ENCODE data around the gene LRRC46. TPM values are rescaled to one million over a fixed set of nuclear protein-coding genes. Genes with fewer than 3 reads are reported as not detected.
A peak's percentile ranks its signal among the peaks of the same experiment; 100 is the strongest.

The LRRC46 gene
- total RNA-seq, 2 donors from 2014 or later: not detected

DNA sequence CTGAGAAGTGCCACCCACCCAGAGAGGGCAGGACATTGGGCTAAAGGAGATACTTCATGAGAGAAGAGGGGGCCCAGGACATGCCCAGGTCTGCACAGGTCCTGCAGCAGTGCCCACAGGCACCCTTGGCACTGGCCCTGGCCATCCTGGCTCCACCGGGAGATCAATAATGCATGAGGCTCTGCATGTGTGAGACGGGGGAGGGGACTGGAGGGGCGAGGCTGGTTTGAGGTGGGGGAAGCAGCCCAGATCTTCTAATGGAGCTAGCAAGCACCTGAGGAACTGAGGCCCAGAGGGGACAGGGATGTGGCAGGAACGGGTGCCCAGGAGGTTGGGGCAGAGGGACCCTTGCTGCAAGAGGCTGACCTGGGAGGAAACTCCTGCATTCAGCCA is 10.4 kb upstream of the LRRC46 start:
- DNase-seq (no peak), ATAC-seq (no peak)
- intact Hi-C loops (cut with DNase I): no loop called here

- intact Hi-C loops (cut with DNase I): no loop called here
- DNase-seq (peak; percentile 81), ATAC-seq (peak; percentile 92 to 96)
Measured at GRCh38 chr17:47821424-47822391, 9.8 kb upstream of the LRRC46 start, which contains the start of gene OSBPL7. Gene OSBPL7, minus strand, starts transcription at chr17:47821794. Its CDS starts 1,516 bp downstream, at chr17:47820278.

DNA sequence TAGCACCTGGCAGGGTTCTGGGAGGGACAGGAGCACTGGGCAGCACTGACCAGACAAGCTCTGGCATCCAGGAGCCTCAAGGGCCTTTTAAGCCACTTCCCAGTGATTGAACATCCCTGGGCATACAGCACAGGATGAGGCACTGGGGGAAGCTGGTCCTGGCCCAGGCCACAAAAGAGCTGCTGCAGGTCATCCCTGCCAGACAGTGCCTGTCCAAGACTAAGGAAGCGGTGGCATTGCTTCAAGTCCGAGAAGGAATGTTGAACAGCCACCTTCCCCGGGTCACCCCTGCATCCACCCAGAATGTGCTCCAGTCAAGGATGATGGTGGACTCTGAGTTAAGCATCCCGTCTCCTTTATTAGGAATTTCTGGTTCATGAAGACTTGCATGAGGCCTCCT is 8.7 kb upstream of the LRRC46 start:
- intact Hi-C loops (cut with DNase I): no loop called here
- DNase-seq (no peak), ATAC-seq (no peak)

- ATAC-seq: no peak
- intact Hi-C loops (cut with DNase I): no loop called here
- DNase-seq: no peak
Measured at GRCh38 chr17:47823519-47823918, 8.0 kb upstream of the LRRC46 start.

DNA sequence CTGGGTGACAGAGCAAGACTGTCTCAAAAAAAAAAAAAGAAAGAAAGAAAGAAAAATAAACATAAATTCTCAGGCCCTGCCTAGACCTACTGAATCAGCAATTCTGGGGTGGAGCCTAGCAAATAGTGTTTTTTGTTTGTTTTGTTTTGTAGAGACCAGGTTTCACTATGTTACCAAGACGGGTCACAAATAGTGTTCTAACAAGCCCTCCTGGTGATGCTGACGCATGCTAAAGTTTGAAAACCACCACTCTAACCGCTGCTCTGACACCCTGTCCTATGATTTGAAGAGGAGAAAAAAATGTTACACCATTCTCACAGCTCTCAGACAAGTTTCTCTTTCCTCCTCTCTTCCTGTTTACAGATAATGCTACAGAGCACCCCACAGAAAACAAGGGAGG is 1.6 kb upstream of the LRRC46 start:
- intact Hi-C loops (cut with DNase I): no loop called here
- DNase-seq (no peak), ATAC-seq (no peak)

DNA sequence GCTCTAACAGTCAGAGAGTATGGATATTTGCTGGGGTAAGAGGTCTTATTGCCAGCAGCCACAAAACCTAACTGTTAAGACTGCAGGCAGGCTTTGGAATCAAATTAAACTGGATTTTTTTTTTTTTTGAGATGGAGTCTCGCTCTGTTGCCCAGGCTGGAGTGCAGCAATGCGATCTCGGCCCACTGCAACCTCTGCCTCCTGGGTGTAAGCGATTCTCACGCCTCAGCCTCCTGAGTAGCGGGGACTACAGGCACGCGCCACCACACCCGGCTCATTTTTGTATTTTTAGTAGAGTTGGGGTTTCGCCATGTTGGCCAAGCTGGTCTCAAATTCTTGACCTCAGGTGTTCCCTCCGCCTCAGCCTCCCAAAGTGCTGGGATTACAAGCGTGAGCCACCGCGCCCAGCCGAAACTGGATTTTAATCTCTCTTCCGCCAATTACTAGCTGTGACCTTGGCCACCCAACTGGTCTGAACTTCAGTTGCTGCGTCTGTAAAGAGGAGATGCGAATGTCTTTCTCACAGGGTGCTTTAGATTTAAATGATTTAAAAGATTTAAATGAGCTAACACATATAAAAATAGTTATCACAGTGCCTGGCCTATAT is 971 bp upstream of the LRRC46 start:
- intact Hi-C loops (cut with DNase I): no loop called here
- ATAC-seq (no peak), DNase-seq (no peak)

GRCh38 chr17:47831934-47832327 is 461 bp downstream of the LRRC46 start:
- intact Hi-C loops (cut with DNase I): no loop called here
- peak; percentile 1 to 17 for ATAC-seq
- no peak for DNase-seq

DNA sequence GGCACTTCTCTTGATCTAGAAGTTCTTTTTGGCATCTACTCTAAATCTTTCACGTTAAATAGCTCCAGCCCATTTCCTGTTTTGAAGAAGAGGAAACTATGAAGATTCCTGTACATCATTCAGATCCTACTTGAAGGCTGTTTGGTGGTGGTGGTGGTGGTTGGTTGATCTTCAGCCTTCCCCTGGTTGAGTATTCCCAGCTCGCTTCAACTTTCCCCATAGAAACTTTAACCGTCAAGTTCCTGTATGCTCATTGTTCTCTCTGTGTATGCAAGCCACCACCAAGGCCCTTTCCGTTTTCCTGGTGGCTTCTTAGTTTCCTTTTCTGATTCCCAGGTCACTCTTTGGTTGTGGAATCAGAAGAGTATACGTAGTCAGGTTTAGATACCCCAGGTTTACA is 3.3 kb downstream of the LRRC46 start:
- ATAC-seq (no peak), DNase-seq (no peak)
- intact Hi-C loops (cut with DNase I): no loop called here

GRCh38 chr17:47836601-47837000 is 5.1 kb downstream of the LRRC46 start:
- DNase-seq (no peak), ATAC-seq (no peak)
- intact Hi-C loops (cut with DNase I): no loop called here

- ATAC-seq: peak in 1 of 2 donors; percentile 49
- DNase-seq: no peak
- intact Hi-C loops (cut with DNase I): no loop called here
Measured at GRCh38 chr17:47837401-47838039, 6.0 kb downstream of the LRRC46 start.

GRCh38 chr17:47838636-47839035 is 7.2 kb downstream of the LRRC46 start:
- intact Hi-C loops (cut with DNase I): no loop called here
- no peak for ATAC-seq
- no peak for DNase-seq

DNA sequence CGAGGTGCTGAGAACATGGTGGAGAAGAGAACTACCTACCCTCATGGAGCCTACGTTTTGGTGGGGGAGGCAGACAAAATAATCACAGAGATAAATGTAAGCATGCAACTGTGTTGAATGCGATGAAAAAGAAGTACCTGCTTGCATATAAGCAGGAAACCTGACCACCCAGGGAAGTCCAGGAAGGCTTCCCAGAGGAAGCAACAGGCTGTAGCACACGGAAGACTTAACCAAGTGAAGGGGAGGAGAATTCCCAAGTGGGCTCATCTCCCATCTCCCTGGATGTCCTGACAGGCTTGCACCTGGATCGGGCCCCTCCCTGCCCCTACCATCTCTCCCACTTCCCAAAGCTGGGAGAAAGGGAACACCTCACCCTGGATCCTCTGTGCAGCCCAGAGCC is 7.6 kb downstream of the LRRC46 start:
- DNase-seq (no peak), ATAC-seq (no peak)
- intact Hi-C loops (cut with DNase I): no loop called here

DNA sequence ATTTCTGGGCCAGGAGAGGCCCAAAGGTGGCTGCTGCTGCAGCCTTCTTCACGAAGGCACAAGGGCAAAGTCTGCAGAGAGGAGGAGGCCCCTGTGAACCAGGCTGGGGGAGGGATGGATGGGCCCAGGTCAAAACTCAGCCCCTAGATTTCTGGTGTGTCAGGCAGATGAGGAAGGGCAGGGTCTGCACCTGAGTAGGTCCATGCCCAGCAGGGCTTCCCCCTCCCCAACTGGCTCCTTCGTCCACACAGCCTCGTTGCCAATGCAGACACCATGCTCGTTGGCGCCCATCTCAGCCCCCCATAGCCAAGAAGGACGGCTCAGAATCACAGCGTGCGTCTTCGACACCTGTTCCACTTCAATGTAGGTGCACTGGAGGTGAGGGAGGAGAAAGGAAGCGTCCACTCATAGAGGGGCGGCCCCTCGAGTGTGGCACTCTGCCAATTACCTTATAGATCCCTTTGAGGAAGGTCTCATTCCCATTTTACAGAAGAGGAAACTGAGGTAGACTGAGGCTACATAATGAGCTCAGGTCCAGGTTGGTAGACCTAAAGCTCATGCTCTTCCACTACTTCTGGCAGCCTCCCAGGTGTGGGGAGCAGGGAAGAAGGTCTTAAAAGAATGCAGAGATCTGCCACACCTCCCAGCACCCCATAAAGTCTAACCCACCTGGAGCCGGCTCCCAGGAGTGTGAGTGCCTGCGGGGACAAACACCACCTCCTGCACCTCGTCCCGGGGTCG is 8.7 kb downstream of the LRRC46 start:
- ATAC-seq (no peak), DNase-seq (no peak)
- intact Hi-C loops (cut with DNase I): loop anchor here (2.0 to 10.0 kb wide), 3 partner anchors 105 to 131 kb away; partner anchors contain the start of genes CDK5RAP3 (in 1 of the 2) and PNPO (in 1 of the 2)

DNA sequence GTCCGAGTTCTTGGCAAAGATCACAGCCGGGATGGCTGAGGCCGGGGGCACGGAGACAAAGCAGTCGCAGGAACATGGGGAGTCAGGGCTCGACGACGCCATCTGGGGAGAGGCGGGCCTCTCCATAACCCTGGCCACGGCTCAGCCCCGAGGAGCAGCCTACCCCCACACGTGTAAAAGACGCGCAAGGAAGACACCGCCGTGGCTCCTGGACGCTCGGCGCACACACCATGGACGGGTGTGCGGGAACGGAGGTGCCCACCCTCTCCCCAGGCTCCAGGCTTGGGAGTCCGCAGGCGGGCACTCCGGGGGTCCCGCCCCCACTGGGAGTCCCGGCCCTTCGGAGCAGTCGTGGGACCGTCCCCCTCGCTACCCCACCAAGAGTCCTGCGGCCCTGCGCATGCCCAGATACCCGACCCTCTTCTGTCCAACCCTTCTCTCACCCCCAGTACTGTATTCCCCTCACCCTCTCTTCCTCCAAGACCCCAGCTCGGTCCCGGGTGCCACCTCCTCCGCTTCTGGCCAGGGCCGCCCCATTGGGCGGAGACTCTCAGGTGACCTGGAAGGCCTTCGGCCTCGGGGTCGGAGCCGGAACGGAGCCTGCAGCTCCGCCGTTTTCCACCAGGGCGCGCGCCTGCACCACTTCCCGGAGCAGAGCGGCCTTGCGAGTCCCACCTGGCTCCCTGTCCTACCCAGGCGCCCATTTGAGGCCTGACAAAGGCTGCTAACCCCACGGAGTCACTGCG is 9.4 kb downstream of the LRRC46 start, which contains the start of gene SCRN2:
Gene SCRN2 (minus strand): TSS at position 532 of the 746 bp plus-strand sequence. CDS start 430 bp downstream, at position 102.
- peak; percentile 84 to 94 for ATAC-seq
- intact Hi-C loops (cut with DNase I): loop anchor here (2.0 to 10.0 kb wide), 3 partner anchors 104 to 130 kb away; partner anchors contain the start of genes CDK5RAP3 (in 1 of the 2) and PNPO (in 1 of the 2)
- DNase-seq: peak; percentile 91

DNA sequence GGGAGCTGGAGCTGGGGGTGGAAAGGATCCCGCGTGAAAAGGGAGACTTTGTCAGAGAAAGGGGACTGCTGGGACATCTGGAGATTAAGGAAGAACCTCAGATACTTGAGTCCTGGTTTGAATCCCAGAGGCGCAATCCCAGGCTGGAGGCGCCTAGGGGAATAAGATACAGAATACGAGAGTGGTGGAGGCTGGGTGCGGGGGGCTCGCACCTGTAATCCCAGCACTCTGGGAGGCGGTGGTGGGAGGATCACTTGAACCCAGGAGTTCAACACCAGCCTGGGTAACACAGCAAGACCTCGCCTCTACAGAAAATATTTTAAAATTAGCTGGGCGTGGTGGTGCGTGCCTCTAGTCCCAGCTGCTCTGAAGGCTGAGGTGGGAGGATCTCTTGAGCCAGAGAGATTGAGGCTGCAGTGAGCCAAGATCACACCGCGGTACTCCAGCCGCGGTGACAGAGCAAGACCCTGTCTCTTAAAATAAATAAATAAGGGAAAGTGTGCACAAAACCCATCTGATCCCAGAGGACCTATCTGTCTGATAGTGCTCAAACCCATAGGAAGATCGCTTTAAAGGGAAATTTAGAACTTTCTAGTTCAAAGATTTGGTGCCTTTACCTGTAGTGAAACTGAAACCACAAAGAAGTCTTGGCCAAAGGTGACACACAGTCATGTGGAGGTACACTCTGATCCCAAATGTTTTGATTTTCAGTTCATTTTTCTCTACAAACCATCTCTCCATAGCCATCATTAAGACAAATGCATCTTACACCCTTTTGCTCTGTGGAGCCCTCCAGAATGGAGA is 10.2 kb downstream of the LRRC46 start:
- DNase-seq (no peak), ATAC-seq (no peak)
- intact Hi-C loops (cut with DNase I): loop anchor here (2.0 to 10.0 kb wide), 4 partner anchors 103 to 177 kb away; partner anchors contain the start of genes CDK5RAP3 (in 2 of the 2) and PNPO (in 1 of the 2)

- ATAC-seq: no peak
- DNase-seq: no peak
- intact Hi-C loops (cut with DNase I): loop anchor here (1.0 to 10.0 kb wide), 5 partner anchors 47 to 175 kb away; partner anchors contain the start of genes CDK5RAP3 (in 1 of the 2) and PNPO (in 1 of the 2)
Measured at GRCh38 chr17:47843391-47843730, 11.9 kb downstream of the LRRC46 start.

GRCh38 chr17:47844227-47844626 is 12.8 kb downstream of the LRRC46 start:
- no peak for DNase-seq
- no peak for ATAC-seq
- intact Hi-C loops (cut with DNase I): loop anchor here (2.0 to 10.0 kb wide), 3 partner anchors 45 to 103 kb away; partner anchors contain the start of gene PNPO (in 1 of the 2)

All from left cardiac atrium (tissue), 4 donors.